OCI-LY3 (cell line): ENCODE results near the gene PREX1.

Experiments
- H2AFZ ChIP-seq: fragments of 200-600, 300-600 bp; shearing (Covaris generic); 2 replicates; pipeline ENCODE4 v1.6.0; 2014; ENCODE audit warnings: antibody characterized with exemption, low read depth, low read length
- H3K27ac ChIP-seq: fragments of 200-600, 300-600 bp; sonication (generic); 2 replicates; pipeline ENCODE4 v1.5.1; 2014; ENCODE audit warnings: mild to moderate bottlenecking, low read length, moderate library complexity, mixed read lengths
- H3K27me3 ChIP-seq: fragments of 200-600, 300-600 bp; sonication (generic); 2 replicates; pipeline ENCODE4 v1.6.1; 2014; ENCODE audit warnings: low read depth, low read length, mixed read lengths
- H3K36me3 ChIP-seq: fragments of 200-600, 300-600 bp; sonication (generic); replicated peaks from 2 replicates; pipeline ENCODE3; 2014; ENCODE audit warnings: low read depth, low read length, mixed read lengths
- H3K4me1 ChIP-seq: fragments of 300-600, 200-600 bp; sonication (generic); 2 replicates; pipeline ENCODE4 v1.6.1; 2014; ENCODE audit warnings: low read length, mixed read lengths
- H3K4me2 ChIP-seq: fragments of 200-600, 300-600 bp; sonication (generic); 2 replicates; pipeline ENCODE4 v1.6.1; 2014; ENCODE audit warnings: low read length, mixed read lengths
- H3K4me3 ChIP-seq: fragments of 300-600, 200-600 bp; sonication (generic); 2 replicates; pipeline ENCODE4 v1.5.1; 2014; ENCODE audit warnings: antibody characterized with exemption, mild to moderate bottlenecking, low read length, moderate library complexity
- H3K79me2 ChIP-seq: fragments of 300-600, 200-600 bp; shearing (Covaris generic); 2 replicates; pipeline ENCODE4 v1.6.1; 2014; ENCODE audit warnings: mild to moderate bottlenecking, low read length, mixed read lengths
- H3K9ac ChIP-seq: fragments of 300-600, 200-600 bp; shearing (Covaris generic); 2 replicates; pipeline ENCODE4 v1.6.0; 2014; ENCODE audit warnings: mild to moderate bottlenecking, low read length, moderate library complexity
- H3K9me3 ChIP-seq: fragments of 200-600, 300-600 bp; shearing (Covaris generic); 2 replicates; pipeline ENCODE4 v1.6.1; 2014; ENCODE audit warnings: low read length, mixed read lengths; ENCODE audit not compliant: insufficient read depth
- H4K20me1 ChIP-seq: fragments of 200-600, 300-600 bp; sonication (generic); 2 replicates; pipeline ENCODE4 v1.6.1; 2016; ENCODE audit warnings: low read length, mixed read lengths; ENCODE audit not compliant: insufficient read depth
- CTCF ChIP-seq: fragments of 200-600, 300-600 bp; sonication (generic); IDR thresholded peaks from 2 replicates; pipeline ENCODE4 v1.5.1; 2014; ENCODE audit warnings: antibody characterized with exemption, low read length, low read depth
- EZH2phosphoT487 ChIP-seq: fragments of 200-600 bp; shearing (Covaris generic); IDR thresholded peaks from 2 replicates; pipeline ENCODE4 v1.6.1; 2018; ENCODE audit warnings: antibody characterized with exemption, mixed run types, low read depth

Gene PREX1

GRCh38 chr20:48684501-48685041, 143.2 kb downstream of the PREX1 start:
- H4K20me1 ChIP-seq, result no peaks in the 10 kb centered on the region
- no peak overlapping the region for H3K9ac ChIP-seq
- H3K9me3 ChIP-seq, result no peaks in the 10 kb centered on the region
- peaks cover 7% of the 10 kb centered on the region for H3K4me1 ChIP-seq
- H3K27me3 ChIP-seq, result no peaks in the 10 kb centered on the region
- H3K4me2 ChIP-seq, result no peak overlapping the region
- TF ChIP-seq EZH2phosphoT487 (no peak), CTCF (no peak)
- H2AFZ ChIP-seq, result no peak overlapping the region
- no peaks in the 10 kb centered on the region for H3K79me2 ChIP-seq
- H3K36me3 ChIP-seq, result no peaks in the 10 kb centered on the region
- no peak overlapping the region for H3K27ac ChIP-seq
- no peak overlapping the region for H3K4me3 ChIP-seq

GRCh38 chr20:48683467-48684175, 144.2 kb downstream of the PREX1 start:
- Histone ChIP-seq H3K4me2 (no peak overlapping the region), H3K27me3 (no peaks in the 10 kb centered on the region), H3K4me1 (peaks cover 13% of the 10 kb centered on the region), H3K79me2 (no peaks in the 10 kb centered on the region), H4K20me1 (no peaks in the 10 kb centered on the region), H3K36me3 (no peaks in the 10 kb centered on the region), H2AFZ (no peak overlapping the region), H3K4me3 (no peak overlapping the region), H3K27ac (no peak overlapping the region), H3K9ac (no peak overlapping the region), H3K9me3 (no peaks in the 10 kb centered on the region)
- TF ChIP-seq CTCF (no peak), EZH2phosphoT487 (no peak)

- Histone ChIP-seq H3K4me2 (no peak overlapping the region), H3K9ac (no peak overlapping the region), H3K4me3 (no peak overlapping the region), H4K20me1 (no peaks in the 10 kb centered on the region), H3K27ac (no peak overlapping the region), H3K79me2 (no peaks in the 10 kb centered on the region), H3K27me3 (no peaks in the 10 kb centered on the region), H2AFZ (no peak overlapping the region), H3K4me1 (peaks cover 13% of the 10 kb centered on the region), H3K9me3 (no peaks in the 10 kb centered on the region), H3K36me3 (no peaks in the 10 kb centered on the region)
- TF ChIP-seq CTCF, result no peak
- no peak for TF ChIP-seq EZH2phosphoT487
Observed at GRCh38 chr20:48682529-48683363, 145.1 kb downstream of the PREX1 start.

GRCh38 chr20:48681873-48682426, 145.8 kb downstream of the PREX1 start:
- Histone ChIP-seq H3K4me3 (no peak overlapping the region), H3K4me1 (peaks cover 13% of the 10 kb centered on the region), H3K4me2 (no peak overlapping the region), H3K36me3 (no peaks in the 10 kb centered on the region), H3K9ac (no peak overlapping the region), H3K9me3 (no peaks in the 10 kb centered on the region), H3K79me2 (no peaks in the 10 kb centered on the region), H3K27me3 (no peaks in the 10 kb centered on the region), H3K27ac (no peak overlapping the region), H4K20me1 (no peaks in the 10 kb centered on the region), H2AFZ (no peak overlapping the region)
- TF ChIP-seq EZH2phosphoT487 (no peak), CTCF (no peak)
